Measurements from ENCODE around the gene CHCHD6.

DNA sequence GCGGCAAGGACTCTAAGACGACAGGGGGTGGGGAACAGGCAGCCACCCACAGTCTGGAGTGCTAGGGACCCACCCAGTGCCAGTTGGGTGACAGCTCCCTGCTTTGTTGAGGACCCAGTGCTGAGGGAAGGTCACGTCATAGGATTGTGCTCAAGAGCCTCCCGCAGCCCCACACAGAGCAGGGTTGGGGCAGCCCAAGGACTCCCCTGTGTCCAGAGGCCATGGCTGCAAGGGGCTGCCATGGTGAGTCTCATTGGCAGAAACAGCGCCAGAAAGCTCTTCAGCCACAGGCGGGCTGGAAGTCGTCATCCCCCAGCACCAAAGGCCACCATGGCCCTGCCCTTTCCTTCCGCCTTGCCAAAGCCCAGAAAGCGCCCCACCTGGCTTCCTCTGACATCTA lies 241.9 kb downstream of the CHCHD6 start:
- TF ChIP-seq, protein P1, sequence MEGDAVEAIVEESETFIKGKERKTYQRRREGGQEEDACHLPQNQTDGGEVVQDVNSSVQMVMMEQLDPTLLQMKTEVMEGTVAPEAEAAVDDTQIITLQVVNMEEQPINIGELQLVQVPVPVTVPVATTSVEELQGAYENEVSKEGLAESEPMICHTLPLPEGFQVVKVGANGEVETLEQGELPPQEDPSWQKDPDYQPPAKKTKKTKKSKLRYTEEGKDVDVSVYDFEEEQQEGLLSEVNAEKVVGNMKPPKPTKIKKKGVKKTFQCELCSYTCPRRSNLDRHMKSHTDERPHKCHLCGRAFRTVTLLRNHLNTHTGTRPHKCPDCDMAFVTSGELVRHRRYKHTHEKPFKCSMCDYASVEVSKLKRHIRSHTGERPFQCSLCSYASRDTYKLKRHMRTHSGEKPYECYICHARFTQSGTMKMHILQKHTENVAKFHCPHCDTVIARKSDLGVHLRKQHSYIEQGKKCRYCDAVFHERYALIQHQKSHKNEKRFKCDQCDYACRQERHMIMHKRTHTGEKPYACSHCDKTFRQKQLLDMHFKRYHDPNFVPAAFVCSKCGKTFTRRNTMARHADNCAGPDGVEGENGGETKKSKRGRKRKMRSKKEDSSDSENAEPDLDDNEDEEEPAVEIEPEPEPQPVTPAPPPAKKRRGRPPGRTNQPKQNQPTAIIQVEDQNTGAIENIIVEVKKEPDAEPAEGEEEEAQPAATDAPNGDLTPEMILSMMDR (IDR thresholded peaks at IDR 0.05): no peak
- TF ChIP-seq POLR2A (IDR thresholded peaks at IDR 0.05): no peak
